Naive thymus-derived CD4-positive, alpha-beta T cell (primary cell): ENCODE measurements around the gene KLHL8. TPM values are rescaled to one million over a fixed set of nuclear protein-coding genes. Genes with fewer than 3 reads are reported as not detected.

Experiments
- ATAC-seq: fragments of 150-1000 bp; cut with Tn5 transposase; 2 replicates; pipeline ENCODE4 v1.10.0; 2021; ENCODE audit warnings: mild to moderate bottlenecking, moderate library complexity
- CTCF ChIA-PET: fragments of 350-600 bp; sonication (Branson Sonifier 250); formaldehyde crosslinking; loops from one replicate; lab custom pipeline; 2021; ENCODE audit warnings: antibody characterized with exemption; lab: Charles Lee
- POLR2A ChIA-PET: fragments of 350-600 bp; sonication (Branson Sonifier 250); formaldehyde crosslinking; loops from one replicate; lab custom pipeline; 2021; ENCODE audit warnings: antibody characterized with exemption, inconsistent platforms; lab: Charles Lee
- DNase-seq, 9 donors: peaks; one replicate each; pipeline versions ENCODE4 v3.0.0 to v3.0.0-alpha.2; 2020 to 2022; ENCODE audit warnings: mixed read lengths in 1 of 9
- H3K27ac ChIP-seq: one replicate; pipeline ENCODE4 v1.7.0; 2013; ENCODE audit warnings: mild to moderate bottlenecking, low read depth, low read length, moderate library complexity
- H3K27me3 ChIP-seq, 2 donors: one replicate each; pipeline ENCODE4 v1.7.0; 2013; ENCODE audit warnings: low read length in 2 of 2, mild to moderate bottlenecking in 2 of 2, moderate library complexity in 2 of 2; ENCODE audit not compliant: control insufficient read depth in 2 of 2, insufficient read depth in 2 of 2
- H3K36me3 ChIP-seq, 3 experiments: 1 replicate in 2 of 3; 2 replicates in 1 of 3; pipeline ENCODE4 v1.7.0; 2013; ENCODE audit warnings: low read length in 3 of 3, mild to moderate bottlenecking in 3 of 3, moderate library complexity in 1 of 3; ENCODE audit not compliant: insufficient read depth in 3 of 3, control insufficient read depth in 2 of 3
- H3K4me1 ChIP-seq, 2 donors: one replicate each; pipeline ENCODE4 v1.7.0; 2013; ENCODE audit warnings: low read length in 2 of 2, mild to moderate bottlenecking in 2 of 2, moderate library complexity in 1 of 2; ENCODE audit not compliant: control insufficient read depth in 2 of 2, insufficient read depth in 2 of 2
- H3K4me3 ChIP-seq: 2 replicates; pipeline ENCODE4 v1.7.0; 2013; ENCODE audit warnings: mild to moderate bottlenecking, low read length
- H3K9me3 ChIP-seq, 3 experiments: 1 replicate in 2 of 3; 2 replicates in 1 of 3; pipeline ENCODE4 v1.7.0; 2013; ENCODE audit warnings: low read length in 3 of 3; ENCODE audit not compliant: control insufficient read depth in 2 of 3
- H3K27ac Mint-ChIP-seq, 9 donors: one replicate each; pipeline ENCODE4 v1.8.0; 2020 to 2022; ENCODE audit warnings: mixed read lengths in 9 of 9, mild to moderate bottlenecking in 8 of 9, moderate library complexity in 5 of 9, inconsistent platforms in 2 of 9
- H3K27me3 Mint-ChIP-seq, 5 donors: one replicate each; pipeline ENCODE4 v1.8.0; 2021 to 2022; ENCODE audit warnings: mixed read lengths in 5 of 5, mild to moderate bottlenecking in 1 of 5
- H3K36me3 Mint-ChIP-seq, 5 donors: one replicate each; pipeline ENCODE4 v1.8.0; 2020 to 2022; ENCODE audit warnings: mixed read lengths in 5 of 5, mild to moderate bottlenecking in 3 of 5, inconsistent platforms in 1 of 5
- H3K4me1 Mint-ChIP-seq, 7 donors: one replicate each; pipeline ENCODE4 v1.8.0; 2020 to 2022; ENCODE audit warnings: mixed read lengths in 7 of 7, mild to moderate bottlenecking in 3 of 7, inconsistent platforms in 1 of 7
- H3K4me3 Mint-ChIP-seq, 10 donors: one replicate each; pipeline ENCODE4 v1.8.0; 2020 to 2022; ENCODE audit warnings: mild to moderate bottlenecking in 10 of 10, mixed read lengths in 10 of 10, moderate library complexity in 6 of 10, inconsistent platforms in 2 of 10
- H3K9me3 Mint-ChIP-seq, 11 donors: one replicate each; pipeline ENCODE4 v1.8.0; 2020 to 2022; ENCODE audit warnings: mixed read lengths in 11 of 11, mild to moderate bottlenecking in 4 of 11, inconsistent platforms in 1 of 11, moderate library complexity in 1 of 11
- intact Hi-C, 2 donors: fragments of 100-400 bp; cut with micrococcal nuclease; formaldehyde crosslinking; loops; one replicate each; pipeline ENCODE4 v1.15.1; 2023
- polyA plus RNA-seq, 2 donors: library from polyadenylated mRNA; unstranded; fragments of 300-500 nt; fragmentation: Illumina TruSeq; gene quantifications; one replicate each; pipeline ENCODE4 v1.2.3, GENCODE V29; 2021
- total RNA-seq, 6 experiments: library from RNA in 5 of 6; stranded (reverse) in 5 of 6; gene quantifications; 1 replicate in 5 of 6; 2 replicates in 1 of 6; pipeline ENCODE4 v1.2.3 and lab custom pipeline; 2021 to 2026

Gene KLHL8
- total and polyA plus RNA-seq, 7 experiments from 2014 or later: 9.7 to 15.7 (median 11.5) TPM

DNA sequence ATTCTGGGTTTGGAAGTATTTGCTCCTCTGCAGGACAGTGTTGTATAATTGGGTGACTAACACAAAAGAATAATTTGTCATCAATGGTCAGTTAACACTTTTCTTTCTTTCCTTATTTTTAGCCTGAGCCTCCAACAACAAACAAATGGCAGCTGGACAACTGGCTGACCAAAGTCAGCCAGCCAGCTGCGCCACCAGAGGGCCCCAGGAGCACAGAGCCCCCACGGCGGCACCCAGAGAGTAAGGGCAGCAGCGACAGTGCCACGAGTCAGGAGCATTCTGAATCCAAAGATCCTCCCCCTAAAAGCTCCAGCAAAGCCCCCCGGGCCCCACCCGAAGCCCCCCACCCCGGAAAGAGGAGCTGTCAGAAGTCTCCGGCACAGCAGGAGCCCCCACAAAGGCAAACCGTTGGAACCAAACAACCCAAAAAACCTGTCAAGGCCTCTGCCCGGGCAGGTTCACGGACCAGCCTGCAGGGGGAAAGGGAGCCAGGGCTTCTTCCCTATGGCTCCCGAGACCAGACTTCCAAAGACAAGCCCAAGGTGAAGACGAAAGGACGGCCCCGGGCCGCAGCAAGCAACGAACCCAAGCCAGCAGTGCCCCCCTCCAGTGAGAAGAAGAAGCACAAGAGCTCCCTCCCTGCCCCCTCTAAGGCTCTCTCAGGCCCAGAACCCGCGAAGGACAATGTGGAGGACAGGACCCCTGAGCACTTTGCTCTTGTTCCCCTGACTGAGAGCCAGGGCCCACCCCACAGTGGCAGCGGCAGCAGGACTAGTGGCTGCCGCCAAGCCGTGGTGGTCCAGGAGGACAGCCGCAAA, 106.0 kb downstream of the KLHL8 start:
- POLR2A ChIA-PET: no interaction called here
- H3K9me3 Mint-ChIP-seq: no peaks in the 10 kb centered on the region
- H3K9me3 ChIP-seq: no peaks in the 10 kb centered on the region
- H3K27ac Mint-ChIP-seq: peak overlapping the region in 1 of 9 donors; percentile 20
- CTCF ChIA-PET: interaction anchor here (0.7 to 2.2 kb wide), 3 partner anchors 10 to 192 kb away, joined by 3 to 7 read pairs (median 3); no protein-coding TSS in a partner anchor
- DNase-seq (no peak), ATAC-seq (no peak)
- H3K4me3 ChIP-seq: no peak overlapping the region
- H3K4me3 Mint-ChIP-seq: no peak overlapping the region
- no peak overlapping the region for H3K27ac ChIP-seq
- H3K4me1 Mint-ChIP-seq: peaks cover 2 to 18% (median 8%) of the 10 kb centered on the region in 7 donors
- no peaks in the 10 kb centered on the region for H3K4me1 ChIP-seq
- peaks cover 3 to 42% (median 7%) of the 10 kb centered on the region in 3 experiments for H3K36me3 ChIP-seq
- intact Hi-C loops: no loop called here
- H3K27me3 ChIP-seq: no peaks in the 10 kb centered on the region
- no peaks in the 10 kb centered on the region for H3K27me3 Mint-ChIP-seq
- peaks cover 0 to 60% (median 24%) of the 10 kb centered on the region in 5 donors for H3K36me3 Mint-ChIP-seq

DNA sequence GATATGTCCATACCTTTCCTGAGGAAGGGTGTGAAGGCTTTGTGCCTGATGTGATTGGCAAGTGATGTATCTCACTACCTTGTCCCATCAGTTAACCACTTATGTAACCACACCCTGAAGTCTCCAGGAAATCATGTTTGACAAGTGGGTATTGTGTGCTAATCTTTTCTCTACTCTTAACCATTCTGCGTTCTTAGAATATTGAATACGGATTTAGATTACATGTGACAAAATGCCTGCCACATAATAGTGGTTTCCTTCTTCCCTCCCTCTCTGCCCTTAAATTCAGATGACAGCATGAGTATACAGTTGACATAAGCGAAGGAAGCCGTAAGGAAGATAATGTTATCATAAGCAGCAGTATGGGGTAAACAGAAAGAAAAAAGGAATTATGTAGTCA, 108.4 kb downstream of the KLHL8 start:
- Mint-ChIP-seq H3K4me3 (no peak overlapping the region), H3K9me3 (no peaks in the 10 kb centered on the region), H3K36me3 (peaks cover 6 to 62% (median 46%) of the 10 kb centered on the region in 5 donors), H3K27ac (peak overlapping the region in 1 of 9 donors; percentile 71), H3K4me1 (peaks cover 5 to 24% (median 10%) of the 10 kb centered on the region in 7 donors), H3K27me3 (no peaks in the 10 kb centered on the region)
- DNase-seq (no peak), ATAC-seq (no peak)
- intact Hi-C loops: no loop called here
- H3K4me3 ChIP-seq: no peak overlapping the region
- no peaks in the 10 kb centered on the region for H3K27me3 ChIP-seq
- no peaks in the 10 kb centered on the region for H3K4me1 ChIP-seq
- ChIA-PET POLR2A (no interaction called here), CTCF (no interaction called here)
- H3K36me3 ChIP-seq: peaks cover 7 to 40% (median 10%) of the 10 kb centered on the region in 3 experiments
- no peaks in the 10 kb centered on the region for H3K9me3 ChIP-seq
- no peak overlapping the region for H3K27ac ChIP-seq

Other genes with a start within 250 kb of the KLHL8 start
- under 1 TPM; 0.19 to 0.89 (median 0.37) TPM for gene HSD17B13, start 102.3 kb upstream of the KLHL8 start, total RNA-seq
- under 1 TPM in 1 of 2 donors, not detected in 1; 0.09 TPM for gene HSD17B13, start 102.3 kb upstream of the KLHL8 start, polyA plus RNA-seq
- gene HSD17B11, start 170.6 kb upstream of the KLHL8 start, total RNA-seq: 10 to 100 TPM; 34.3 to 74.4 (median 61.0) TPM
- gene HSD17B11, start 170.6 kb upstream of the KLHL8 start, polyA plus RNA-seq: 10 to 100 TPM; 75.0 to 76.2 TPM
- 10 to 100 TPM in 4 of 5 experiments, 1 to 10 TPM in 1; 9.7 to 18.1 (median 10.5) TPM for gene NUDT9, start 202.0 kb upstream of the KLHL8 start, total RNA-seq
- gene NUDT9, start 202.0 kb upstream of the KLHL8 start, polyA plus RNA-seq: 10 to 100 TPM; 21.1 to 22.8 TPM